B cell (primary cell): ENCODE measurements around the gene ADRB2. TPM values are rescaled to one million over a fixed set of nuclear protein-coding genes. Genes with fewer than 3 reads are reported as not detected.
A peak's percentile ranks its signal among the peaks of the same experiment; 100 is the strongest.

ENCODE experiments used
- ATAC-seq: fragments of 200-7000 bp; cut with Tn5 transposase; one replicate; pipeline ENCODE4 v1.10.0; 2021; ENCODE audit warnings: low read depth, mild to moderate bottlenecking, moderate number of reproducible peaks, moderate library complexity
- CTCF ChIA-PET: fragments of 350-600 bp; sonication (Branson Sonifier 250); formaldehyde crosslinking; loops from one replicate; lab custom pipeline; 2021; ENCODE audit warnings: antibody characterized with exemption, inconsistent platforms; lab: Charles Lee
- POLR2A ChIA-PET: fragments of 350-600 bp; sonication (Branson Sonifier 250); formaldehyde crosslinking; loops from one replicate; lab custom pipeline; 2021; ENCODE audit warnings: antibody characterized with exemption; lab: Charles Lee
- DNase-seq: peaks from one replicate; pipeline ENCODE4 v3.0.0; 2013
- H2AFZ ChIP-seq: 2 replicates; pipeline ENCODE4 v1.6.1; 2012; ENCODE audit warnings: mild to moderate bottlenecking, low read depth, low read length; ENCODE audit not compliant: insufficient read depth, poor library complexity, severe bottlenecking
- H3K27ac ChIP-seq, 2 donors: 1 replicate in 1 of 2; 2 replicates in 1 of 2; pipeline ENCODE4 v1.5.1; 2012 to 2013; ENCODE audit warnings: low read length in 2 of 2, mild to moderate bottlenecking in 2 of 2, moderate library complexity in 1 of 2
- H3K27me3 ChIP-seq, 4 experiments: fragments of 200-600 bp in 1 of 4; sonication (generic) in 1 of 4; replicated peaks in 1 of 4; 1 replicate in 2 of 4; 2 replicates in 2 of 4; pipeline versions ENCODE4 v1.6.1 to v1.7.0; 2013 to 2016; ENCODE audit warnings: low read length in 3 of 4, mild to moderate bottlenecking in 2 of 4, mixed read lengths in 1 of 4, moderate library complexity in 1 of 4; ENCODE audit not compliant: insufficient read depth in 4 of 4, control insufficient read depth in 3 of 4; ENCODE audit errors: control extremely low read depth in 1 of 4
- H3K36me3 ChIP-seq, 2 experiments: replicated peaks in 1 of 2; 1 replicate in 1 of 2; 2 replicates in 1 of 2; pipeline versions ENCODE4 v1.6.1 to v1.7.1; 2013; ENCODE audit warnings: low read length in 1 of 2; ENCODE audit not compliant: insufficient read depth in 2 of 2, control insufficient read depth in 1 of 2; ENCODE audit errors: control extremely low read depth in 1 of 2, extremely low read depth in 1 of 2
- H3K4me1 ChIP-seq, 2 donors: fragments of 200-600 bp in 1 of 2; sonication (generic) in 1 of 2; 1 replicate in 1 of 2; 2 replicates in 1 of 2; pipeline versions ENCODE4 v1.5.1 to v1.6.1; 2013 to 2017; ENCODE audit warnings: low read length in 2 of 2; ENCODE audit not compliant: control insufficient read depth in 2 of 2, insufficient read depth in 2 of 2
- H3K4me2 ChIP-seq: replicated peaks from 2 replicates; pipeline ENCODE3; 2012; ENCODE audit warnings: mild to moderate bottlenecking, low read depth, low read length; ENCODE audit not compliant: poor library complexity, severe bottlenecking
- H3K4me3 ChIP-seq, 5 experiments: fragments of 200-600 bp in 1 of 5; sonication (generic) in 1 of 5; 1 replicate in 3 of 5; 2 replicates in 2 of 5; pipeline versions ENCODE4 v1.5.1 to v1.7.0; 2011 to 2016; ENCODE audit warnings: low read length in 4 of 5, mild to moderate bottlenecking in 4 of 5, low read depth in 2 of 5, control low read depth in 1 of 5, moderate library complexity in 1 of 5; ENCODE audit not compliant: insufficient read depth in 1 of 5; ENCODE audit errors: control extremely low read depth in 1 of 5, extremely low read depth in 1 of 5
- H3K79me2 ChIP-seq: fragments of 200-600 bp; sonication (generic); one replicate; pipeline ENCODE4 v1.6.0; 2016; ENCODE audit warnings: low read length; ENCODE audit not compliant: control insufficient read depth, insufficient read depth
- H3K9ac ChIP-seq: fragments of 200-600 bp; sonication (generic); 2 replicates; pipeline ENCODE4 v1.6.1; 2017; ENCODE audit warnings: mild to moderate bottlenecking, low read length, moderate library complexity
- H3K9me3 ChIP-seq, 3 donors: one replicate each; pipeline versions ENCODE4 v1.6.1 to v1.7.1; 2013; ENCODE audit warnings: low read length in 2 of 3; ENCODE audit not compliant: control insufficient read depth in 2 of 3, insufficient read depth in 1 of 3; ENCODE audit errors: control extremely low read depth in 1 of 3
- H4K20me1 ChIP-seq: 2 replicates; pipeline ENCODE4 v1.6.0; 2012; ENCODE audit warnings: mild to moderate bottlenecking, low read length; ENCODE audit not compliant: insufficient read depth, control insufficient read depth, poor library complexity, severe bottlenecking
- H3K27ac Mint-ChIP-seq: one replicate; pipeline ENCODE4 v1.8.0; 2021; ENCODE audit warnings: mixed read lengths
- H3K27me3 Mint-ChIP-seq: one replicate; pipeline ENCODE4 v1.8.0; 2021; ENCODE audit warnings: mixed read lengths
- H3K4me1 Mint-ChIP-seq: one replicate; pipeline ENCODE4 v1.8.0; 2021; ENCODE audit warnings: mixed read lengths
- H3K4me3 Mint-ChIP-seq: one replicate; pipeline ENCODE4 v1.8.0; 2021; ENCODE audit warnings: mixed read lengths
- H3K9me3 Mint-ChIP-seq: one replicate; pipeline ENCODE4 v1.8.0; 2022; ENCODE audit warnings: mixed read lengths; ENCODE audit not compliant: insufficient read depth
- CTCF ChIP-seq: fragments of 200-600 bp; IDR thresholded peaks from one replicate; pipeline ENCODE4 v1.8.0; 2022; ENCODE audit warnings: antibody characterized with exemption, mild to moderate bottlenecking
- EZH2 ChIP-seq: IDR thresholded peaks from 2 replicates; pipeline ENCODE4 v1.6.1; 2012; ENCODE audit warnings: borderline replicate concordance, low read depth, mild to moderate bottlenecking, moderate library complexity, low read length; ENCODE audit not compliant: insufficient read depth, poor library complexity, severe bottlenecking
- WGBS: methylation state at CpG from one replicate; pipeline ENCODE4 v1.1.5; 2013; ENCODE audit warnings: missing lambda C conversion rate; ENCODE audit not compliant: insufficient coverage; 5-methylcytosine and 5-hydroxymethylcytosine counted together
- intact Hi-C: fragments of 100-400 bp; cut with micrococcal nuclease; formaldehyde crosslinking; loops from one replicate; pipeline ENCODE4 v1.10.0; 2022
- polyA plus RNA-seq: library from polyadenylated mRNA; depleted of rRNA; stranded (reverse); fragments of >200 nt; gene quantifications from 2 replicates; pipeline ENCODE4 v1.2.3, GENCODE V29; 2012
- total RNA-seq, 2 donors: library from RNA; stranded (reverse); fragments of 120-200 nt in 1 of 2; gene quantifications; 1 replicate in 1 of 2; 2 replicates in 1 of 2; pipeline versions ENCODE4 v1.2.3 to v1.2.4, GENCODE V29; 2013 to 2022

ADRB2 gene
- total and polyA plus RNA-seq, 2 donors (not counting 1 experiment from before 2014, with no cell fraction given): 6.0 to 12.4 TPM

- H3K4me3 ChIP-seq: peak overlapping the region in 4 of 5 experiments; percentile 33 to 53 (median 45)
- peak; percentile 77 for ATAC-seq
Observed at GRCh38 chr5:148831590-148832565, 5.5 kb downstream of the ADRB2 start.

More at GRCh38 chr5:148831590-148832565, 5.5 kb downstream of the ADRB2 start:
- ChIA-PET POLR2A (interaction anchor here (0.6 to 1.2 kb wide), 2 partner anchors 12 to 23 kb away, joined by 3 read pairs; no protein-coding TSS in a partner anchor), CTCF (interaction anchor here (1.7 to 6.2 kb wide), 6 partner anchors 11 to 126 kb away, joined by 3 to 54 read pairs (median 22); no protein-coding TSS in a partner anchor)
- Histone ChIP-seq H3K4me1 (peaks cover 97% of the 10 kb centered on the region in 2 donors), H3K79me2 (peaks cover 61% of the 10 kb centered on the region), H3K27me3 (no peaks in the 10 kb centered on the region), H2AFZ (peak overlapping the region; percentile 58), H3K27ac (peak overlapping the region; percentile 77 to 78), H3K4me2 (peak overlapping the region; percentile 94), H4K20me1 (no peaks in the 10 kb centered on the region), H3K36me3 (no peaks in the 10 kb centered on the region), H3K9ac (peak overlapping the region; percentile 52), H3K9me3 (peaks cover 0 to 6% (median 0%) of the 10 kb centered on the region in 3 donors)
- Mint-ChIP-seq H3K4me3 (peak overlapping the region; percentile 94), H3K27ac (peak overlapping the region; percentile 98), H3K9me3 (no peaks in the 10 kb centered on the region), H3K4me1 (peaks cover 94% of the 10 kb centered on the region), H3K27me3 (no peaks in the 10 kb centered on the region)
- DNase-seq: peak; percentile 78
- intact Hi-C loops: loop anchor here (1.0 to 10.0 kb wide), 3 partner anchors 17 to 513 kb away; partner anchors contain the start of gene GRPEL2
- TF ChIP-seq EZH2: no peak
- TF ChIP-seq CTCF: no peak
- WGBS: 14% methylated on average over 3 of the region's 8 CpGs
